ENCODE measurements around the gene DEXI.
"Not testable (repeated sequence)": the region's sequence is repeated elsewhere in the genome, so short reads cannot be mapped to it uniquely, and the experiment has no call there.

Gene DEXI

GRCh38 chr16:10926867-10927266 is 15.4 kb downstream of the DEXI start:
- no peak for DNase-seq

DNA sequence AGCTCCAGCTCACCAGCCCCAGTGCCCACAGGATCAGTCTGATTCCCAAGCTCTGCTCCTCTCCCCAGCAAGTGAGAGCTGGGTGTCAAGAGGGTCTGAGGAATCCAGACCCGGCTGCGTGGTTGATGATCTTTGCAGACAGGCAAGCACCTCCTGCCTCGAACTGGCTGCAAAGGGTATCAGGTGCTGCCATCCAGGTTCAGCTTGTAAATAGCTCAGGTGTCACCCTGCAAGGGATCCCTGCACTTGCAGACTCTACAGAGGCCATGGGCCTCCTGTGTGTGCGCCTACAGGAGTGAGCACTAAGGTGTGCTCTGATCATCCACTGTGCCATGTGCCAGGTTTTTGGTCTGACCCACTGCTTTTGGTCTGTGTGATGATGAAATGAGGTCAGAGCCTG is 16.2 kb downstream of the DEXI start:
- DNase-seq: no peak

GRCh38 chr16:10925285-10925684 is 17.0 kb downstream of the DEXI start:
- not testable (repeated sequence) for DNase-seq

DNA sequence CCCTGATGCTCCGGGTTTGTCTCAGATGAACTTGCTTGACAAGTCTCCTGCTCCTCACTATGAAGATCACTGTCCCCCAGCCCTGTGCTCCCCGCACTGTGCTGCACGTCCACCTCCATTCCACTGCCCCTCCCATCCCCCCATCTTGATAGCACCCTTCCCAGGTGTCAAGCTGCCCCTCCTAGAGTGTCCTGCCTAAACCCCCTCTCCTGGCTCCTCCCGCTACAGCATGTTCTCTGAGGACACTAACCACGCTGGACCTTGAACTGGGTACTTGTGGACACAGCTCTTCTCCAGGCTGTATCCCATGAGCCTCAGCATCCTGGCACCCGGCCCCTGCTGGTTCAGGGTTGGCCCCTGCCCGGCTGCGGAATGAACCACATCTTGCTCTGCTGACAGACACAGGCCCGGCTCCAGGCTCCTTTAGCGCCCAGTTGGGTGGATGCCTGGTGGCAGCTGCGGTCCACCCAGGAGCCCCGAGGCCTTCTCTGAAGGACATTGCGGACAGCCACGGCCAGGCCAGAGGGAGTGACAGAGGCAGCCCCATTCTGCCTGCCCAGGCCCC is 18.5 kb downstream of the DEXI start:
- DNase-seq: no peak

DNA sequence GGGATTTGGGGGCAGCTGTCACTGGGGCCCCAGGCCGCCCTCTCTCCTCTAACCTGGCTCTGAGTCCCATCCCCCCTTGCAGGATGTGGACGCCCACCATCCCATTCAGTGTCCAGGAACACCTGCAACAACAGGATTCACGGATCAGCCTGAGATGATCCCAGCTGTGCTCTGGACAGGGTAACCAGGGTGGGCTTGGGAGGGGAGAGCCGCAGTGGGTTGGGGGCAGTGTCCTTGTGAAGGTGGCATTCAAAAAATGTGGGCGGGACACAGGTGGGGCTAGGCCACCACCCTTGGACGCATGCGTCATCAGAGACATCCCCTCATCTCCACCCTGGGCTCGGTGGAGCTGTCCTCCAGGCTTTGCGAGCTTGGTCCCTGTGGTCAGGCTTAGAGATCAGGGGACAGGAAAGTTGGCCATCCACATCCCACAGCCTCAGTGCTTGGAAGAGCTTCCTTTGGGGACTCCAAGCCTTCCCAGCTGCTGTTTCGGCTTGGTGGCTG is 19.1 kb downstream of the DEXI start:
- no peak for DNase-seq

- peak; percentile 23 for DNase-seq
These were observed 19.7 kb downstream of the DEXI start for GRCh38 chr16:10922328-10923145.

DNA sequence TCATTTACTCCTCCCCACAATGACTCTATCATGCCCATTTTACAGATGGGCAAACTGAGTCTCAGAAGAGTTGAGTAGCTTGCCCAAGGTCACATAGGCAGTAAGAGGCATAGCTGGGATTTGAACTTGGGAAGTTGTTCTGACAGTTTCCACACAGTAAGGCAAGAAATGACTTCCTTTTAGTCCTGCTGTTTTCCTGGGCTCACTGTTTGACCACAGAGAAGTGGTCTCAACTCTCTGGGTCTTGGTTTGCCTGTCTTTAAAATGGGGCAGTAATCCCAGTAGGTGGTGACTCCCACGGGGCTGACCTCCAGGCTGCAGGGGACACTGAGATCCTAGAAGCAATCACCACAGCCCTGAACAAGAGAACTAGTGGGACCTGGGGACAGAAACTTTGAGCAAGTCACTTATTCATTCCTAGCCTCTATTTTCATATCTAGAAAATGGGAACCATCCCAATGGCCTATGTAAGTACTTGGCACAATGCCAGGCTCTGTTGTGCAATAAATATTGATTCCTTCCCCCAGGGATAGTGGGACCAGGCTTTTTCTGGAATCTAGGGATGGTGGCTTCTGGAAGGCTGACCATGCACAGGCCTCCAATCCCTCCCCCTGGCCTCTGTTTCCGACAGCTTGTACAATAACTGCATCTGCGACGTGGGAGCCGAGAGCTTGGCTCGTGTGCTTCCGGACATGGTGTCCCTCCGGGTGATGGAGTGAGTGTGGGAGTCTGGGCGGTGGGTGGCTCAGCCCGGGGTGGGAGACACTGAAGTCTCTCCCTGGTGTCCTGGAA is 20.5 kb downstream of the DEXI start:
- DNase-seq: no peak

- no peak for DNase-seq
These were observed 21.4 kb downstream of the DEXI start for GRCh38 chr16:10920726-10921427.

DNA sequence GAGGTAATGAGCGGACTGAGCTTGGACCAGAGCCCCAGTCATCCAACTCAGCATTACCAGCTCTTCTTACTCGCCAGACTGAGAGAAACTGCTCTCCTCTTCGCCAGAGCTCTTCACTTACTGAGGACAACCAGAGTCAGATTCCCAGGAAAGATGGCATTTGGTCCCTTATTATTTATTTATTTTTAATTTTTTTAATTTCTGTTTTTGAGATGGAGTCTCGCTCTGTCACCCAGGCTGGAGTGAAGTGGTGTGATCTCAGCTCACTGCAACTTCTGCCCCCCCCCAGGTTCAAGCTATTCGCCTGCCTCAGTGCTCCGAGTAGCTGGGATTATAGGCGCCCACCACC is 23.3 kb downstream of the DEXI start:
- no peak for DNase-seq

- DNase-seq: peak; percentile 86
These were observed 23.8 kb downstream of the DEXI start for GRCh38 chr16:10918294-10919002.

GRCh38 chr16:10916534-10916933 is 25.7 kb downstream of the DEXI start:
- no peak for DNase-seq

DNA sequence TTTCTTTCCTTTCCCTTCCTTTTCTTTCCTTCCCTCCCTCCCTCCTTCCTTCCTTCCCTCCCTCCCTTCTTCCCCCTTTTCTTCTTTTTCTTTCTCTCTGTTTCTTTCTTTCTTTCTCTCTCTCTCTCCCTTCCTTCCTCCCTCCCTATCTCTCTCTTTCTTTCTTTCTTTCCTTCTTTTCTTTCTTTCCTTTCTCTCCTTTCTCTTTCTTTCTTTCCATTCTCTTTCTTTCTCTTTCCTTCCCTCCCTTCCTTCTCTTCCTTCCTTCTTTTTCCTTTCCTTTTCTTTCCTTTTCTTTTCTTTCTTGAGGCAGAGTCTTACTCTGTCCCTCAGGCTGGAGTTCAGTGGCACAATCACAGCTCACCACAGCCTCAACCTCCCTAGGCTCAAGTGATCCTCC is 31.0 kb downstream of the DEXI start:
- DNase-seq: no peak

DNA sequence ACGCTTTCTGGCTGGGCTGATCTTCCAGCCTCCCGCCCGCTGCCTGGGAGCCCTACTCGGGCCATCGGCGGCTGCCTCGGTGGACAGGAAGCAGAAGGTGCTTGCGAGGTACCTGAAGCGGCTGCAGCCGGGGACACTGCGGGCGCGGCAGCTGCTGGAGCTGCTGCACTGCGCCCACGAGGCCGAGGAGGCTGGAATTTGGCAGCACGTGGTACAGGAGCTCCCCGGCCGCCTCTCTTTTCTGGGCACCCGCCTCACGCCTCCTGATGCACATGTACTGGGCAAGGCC is 34.6 kb downstream of the DEXI start:
- DNase-seq: no peak

GRCh38 chr16:10906914-10907756 is 35.1 kb downstream of the DEXI start:
- no peak for DNase-seq

DNA sequence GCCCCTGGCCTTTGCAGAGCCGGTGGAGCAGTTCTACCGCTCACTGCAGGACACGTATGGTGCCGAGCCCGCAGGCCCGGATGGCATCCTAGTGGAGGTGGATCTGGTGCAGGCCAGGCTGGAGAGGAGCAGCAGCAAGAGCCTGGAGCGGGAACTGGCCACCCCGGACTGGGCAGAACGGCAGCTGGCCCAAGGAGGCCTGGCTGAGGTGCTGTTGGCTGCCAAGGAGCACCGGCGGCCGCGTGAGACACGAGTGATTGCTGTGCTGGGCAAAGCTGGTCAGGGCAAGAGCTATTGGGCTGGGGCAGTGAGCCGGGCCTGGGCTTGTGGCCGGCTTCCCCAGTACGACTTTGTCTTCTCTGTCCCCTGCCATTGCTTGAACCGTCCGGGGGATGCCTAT is 35.8 kb downstream of the DEXI start:
- no peak for DNase-seq

GRCh38 chr16:10902999-10903398 is 39.3 kb downstream of the DEXI start:
- DNase-seq: no peak

DNA sequence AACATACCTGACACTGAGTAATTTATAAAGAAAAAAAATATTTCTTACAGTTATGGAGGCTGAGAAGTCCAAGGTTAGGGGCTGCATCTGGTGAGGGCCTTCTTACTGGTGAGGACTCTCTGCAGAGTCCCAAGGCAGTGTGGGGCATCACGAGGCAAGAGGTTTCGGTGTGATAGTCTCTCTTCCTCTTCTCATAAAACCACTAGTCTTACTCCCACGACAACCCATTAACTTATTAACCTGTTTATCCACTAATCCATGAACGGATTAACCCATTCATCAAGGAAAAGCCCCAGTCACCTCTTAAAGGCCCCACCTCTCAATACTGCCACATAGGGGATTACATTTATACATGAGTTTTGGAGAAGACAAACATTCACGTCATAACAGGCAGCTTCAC is 45.1 kb downstream of the DEXI start:
- no peak for DNase-seq

DNA sequence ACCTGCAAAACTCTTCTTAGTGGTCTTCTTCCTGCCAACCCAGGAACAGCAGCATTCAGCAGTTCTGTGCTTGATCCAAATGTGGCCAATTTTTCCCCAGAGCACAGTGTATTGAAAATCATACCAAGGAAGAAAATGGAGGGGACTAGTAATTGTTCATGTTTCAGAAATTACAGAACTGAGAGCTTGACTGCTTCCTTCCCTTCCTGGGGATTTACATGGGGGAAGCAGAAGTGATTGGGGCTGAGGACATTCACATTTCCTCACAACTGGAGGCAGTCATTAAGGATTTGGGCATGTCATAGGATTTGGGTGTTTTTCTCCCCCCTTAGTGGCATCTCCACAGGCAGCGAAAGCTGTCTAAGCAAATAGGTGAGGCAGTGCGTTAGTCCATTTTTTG is 45.5 kb downstream of the DEXI start:
- DNase-seq: no peak

- no peak for DNase-seq
These were observed 46.1 kb downstream of the DEXI start for GRCh38 chr16:10896165-10896564.

GRCh38 chr16:10895053-10895946 is 47.0 kb downstream of the DEXI start:
- peak; percentile 48 for DNase-seq
